ENCODE results near the gene KCNK16.

DNA sequence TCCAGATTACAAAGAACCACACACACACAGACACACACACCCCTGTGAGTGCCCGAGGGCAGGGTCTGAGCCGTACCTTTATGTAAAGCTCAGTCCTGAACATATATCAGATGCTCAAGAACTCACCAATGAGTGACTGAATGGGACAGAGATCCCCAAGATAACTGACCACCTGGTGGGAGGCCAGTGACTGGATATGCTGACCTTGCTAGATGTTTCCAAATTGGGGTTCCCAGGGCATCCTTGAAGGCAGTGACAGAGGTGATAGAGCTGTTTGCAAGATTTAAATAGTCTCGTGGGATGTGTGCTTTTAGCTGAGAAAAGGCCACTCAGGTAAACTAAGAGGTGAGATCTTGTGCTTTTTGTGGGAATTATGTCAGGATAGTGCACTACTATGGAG, 47.6 kb downstream of the KCNK16 start:
- TF ChIP-seq EP300 (IDR thresholded peaks at IDR 0.05) (no peak), POLR2A (IDR thresholded peaks at IDR 0.05) (no peak)
- TF ChIP-seq, protein P1, sequence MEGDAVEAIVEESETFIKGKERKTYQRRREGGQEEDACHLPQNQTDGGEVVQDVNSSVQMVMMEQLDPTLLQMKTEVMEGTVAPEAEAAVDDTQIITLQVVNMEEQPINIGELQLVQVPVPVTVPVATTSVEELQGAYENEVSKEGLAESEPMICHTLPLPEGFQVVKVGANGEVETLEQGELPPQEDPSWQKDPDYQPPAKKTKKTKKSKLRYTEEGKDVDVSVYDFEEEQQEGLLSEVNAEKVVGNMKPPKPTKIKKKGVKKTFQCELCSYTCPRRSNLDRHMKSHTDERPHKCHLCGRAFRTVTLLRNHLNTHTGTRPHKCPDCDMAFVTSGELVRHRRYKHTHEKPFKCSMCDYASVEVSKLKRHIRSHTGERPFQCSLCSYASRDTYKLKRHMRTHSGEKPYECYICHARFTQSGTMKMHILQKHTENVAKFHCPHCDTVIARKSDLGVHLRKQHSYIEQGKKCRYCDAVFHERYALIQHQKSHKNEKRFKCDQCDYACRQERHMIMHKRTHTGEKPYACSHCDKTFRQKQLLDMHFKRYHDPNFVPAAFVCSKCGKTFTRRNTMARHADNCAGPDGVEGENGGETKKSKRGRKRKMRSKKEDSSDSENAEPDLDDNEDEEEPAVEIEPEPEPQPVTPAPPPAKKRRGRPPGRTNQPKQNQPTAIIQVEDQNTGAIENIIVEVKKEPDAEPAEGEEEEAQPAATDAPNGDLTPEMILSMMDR (IDR thresholded peaks at IDR 0.05) = no peak
